Stimulated activated naive CD8-positive, alpha-beta T cell treated with anti-CD3 and anti-CD28 coated beads, Interleukin-15, Interleukin-2, amounts not matched to agents 100 ng/mL and 50 ng/mL, for 24 hours (primary cell): Measurements from ENCODE around the gene ZFP36L1.

Source experiments
- H3K27ac Mint-ChIP-seq: one replicate; pipeline ENCODE4 v1.8.0; 2021; ENCODE audit warnings: mild to moderate bottlenecking, mixed read lengths
- H3K27me3 Mint-ChIP-seq: one replicate; pipeline ENCODE4 v1.8.0; 2021; ENCODE audit warnings: mixed read lengths
- H3K36me3 Mint-ChIP-seq: one replicate; pipeline ENCODE4 v1.8.0; 2021; ENCODE audit warnings: low read depth, mixed read lengths
- H3K4me1 Mint-ChIP-seq: one replicate; pipeline ENCODE4 v1.8.0; 2021; ENCODE audit warnings: low read depth, mixed read lengths
- H3K4me3 Mint-ChIP-seq: one replicate; pipeline ENCODE4 v1.8.0; 2021; ENCODE audit warnings: mild to moderate bottlenecking, mixed read lengths
- H3K9me3 Mint-ChIP-seq: one replicate; pipeline ENCODE4 v1.8.0; 2021; ENCODE audit warnings: mixed read lengths

The ZFP36L1 gene

GRCh38 chr14:68820536-68820935 is 27.7 kb upstream of the ZFP36L1 start:
- no peak overlapping the region for H3K4me3 Mint-ChIP-seq
- no peaks in the 10 kb centered on the region for H3K9me3 Mint-ChIP-seq
- H3K36me3 Mint-ChIP-seq: no peaks in the 10 kb centered on the region
- peak overlapping the region; percentile 74 for H3K27ac Mint-ChIP-seq
- peaks cover 72% of the 10 kb centered on the region for H3K4me1 Mint-ChIP-seq
- no peaks in the 10 kb centered on the region for H3K27me3 Mint-ChIP-seq

DNA sequence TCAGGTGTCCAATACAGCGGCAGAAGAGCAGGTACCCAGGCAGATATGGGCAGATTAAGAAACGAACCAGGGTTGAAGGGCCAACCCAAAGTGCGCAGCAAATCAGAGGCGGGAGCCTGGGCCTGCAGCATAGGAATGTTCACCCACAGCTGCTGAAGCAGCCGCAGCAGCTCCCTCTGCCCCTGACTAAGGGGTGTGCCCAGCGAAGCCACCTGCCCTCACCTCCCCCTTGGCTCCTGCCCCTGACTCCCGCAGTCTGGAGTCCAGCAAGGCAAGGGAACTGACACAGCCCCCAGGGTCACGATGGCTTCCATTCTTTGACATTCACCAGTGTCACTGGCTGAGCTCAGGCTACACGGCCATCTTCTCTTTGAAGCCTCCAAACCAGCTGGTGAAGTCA is 27.3 kb upstream of the ZFP36L1 start:
- peaks cover 76% of the 10 kb centered on the region for H3K4me1 Mint-ChIP-seq
- H3K27me3 Mint-ChIP-seq: no peaks in the 10 kb centered on the region
- no peak overlapping the region for H3K4me3 Mint-ChIP-seq
- no peaks in the 10 kb centered on the region for H3K36me3 Mint-ChIP-seq
- H3K9me3 Mint-ChIP-seq: no peaks in the 10 kb centered on the region
- H3K27ac Mint-ChIP-seq: peak overlapping the region; percentile 78

DNA sequence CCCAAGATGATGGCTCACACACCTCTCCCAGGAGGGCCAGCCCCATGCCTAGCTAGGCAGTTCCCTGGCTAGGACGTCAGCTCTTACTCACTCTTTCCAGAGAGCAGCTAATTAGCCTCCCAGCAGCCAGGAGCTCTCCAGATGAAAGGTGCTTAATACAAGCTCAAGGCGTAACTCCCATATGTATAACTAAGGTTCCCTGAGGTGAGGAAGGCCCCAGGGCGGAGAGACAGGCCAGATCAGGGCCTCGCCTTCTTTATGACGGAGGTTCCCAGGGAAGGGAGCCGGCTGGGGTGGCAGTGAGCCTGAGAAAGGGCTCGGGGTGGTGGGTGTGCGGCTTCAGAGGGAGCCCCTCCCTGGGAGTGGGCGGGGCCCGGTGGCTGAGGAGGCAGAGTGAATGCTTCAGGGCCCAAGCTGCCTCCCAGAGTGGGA is 26.4 kb upstream of the ZFP36L1 start:
- Mint-ChIP-seq H3K36me3 (no peaks in the 10 kb centered on the region), H3K9me3 (no peaks in the 10 kb centered on the region), H3K4me3 (no peak overlapping the region), H3K4me1 (peaks cover 77% of the 10 kb centered on the region), H3K27me3 (no peaks in the 10 kb centered on the region), H3K27ac (peak overlapping the region; percentile 58)

GRCh38 chr14:68817506-68818212 is 24.8 kb upstream of the ZFP36L1 start:
- no peaks in the 10 kb centered on the region for H3K36me3 Mint-ChIP-seq
- H3K27me3 Mint-ChIP-seq: no peaks in the 10 kb centered on the region
- H3K4me3 Mint-ChIP-seq: no peak overlapping the region
- H3K27ac Mint-ChIP-seq: peak overlapping the region; percentile 69
- H3K4me1 Mint-ChIP-seq: peaks cover 84% of the 10 kb centered on the region
- H3K9me3 Mint-ChIP-seq: no peaks in the 10 kb centered on the region

DNA sequence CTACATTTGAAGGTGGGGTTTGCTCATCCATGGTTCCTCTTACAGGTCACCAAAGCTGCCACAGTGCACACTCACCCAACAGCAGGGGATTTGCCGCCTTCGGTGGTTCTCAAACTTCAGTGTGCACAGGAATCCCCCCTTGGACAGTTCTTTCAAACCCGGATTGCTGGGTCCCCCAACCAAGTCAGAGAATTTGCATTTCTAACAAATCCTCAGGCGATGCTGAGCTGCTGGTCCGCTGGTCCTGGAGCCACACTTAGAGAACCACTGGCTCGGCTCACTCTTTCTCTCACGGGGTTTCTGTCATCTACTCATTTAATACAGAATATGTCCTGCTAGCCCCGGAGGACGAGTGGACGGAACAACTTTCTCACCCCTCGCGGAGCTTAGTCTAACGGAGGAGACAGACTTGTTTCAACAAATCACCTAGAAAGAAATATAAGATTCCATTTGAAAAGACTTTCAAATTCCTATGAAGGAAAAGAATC is 24.1 kb upstream of the ZFP36L1 start:
- peak overlapping the region; percentile 77 for H3K4me3 Mint-ChIP-seq
- no peaks in the 10 kb centered on the region for H3K27me3 Mint-ChIP-seq
- no peaks in the 10 kb centered on the region for H3K36me3 Mint-ChIP-seq
- H3K4me1 Mint-ChIP-seq: peaks cover 84% of the 10 kb centered on the region
- no peaks in the 10 kb centered on the region for H3K9me3 Mint-ChIP-seq
- peak overlapping the region; percentile 69 for H3K27ac Mint-ChIP-seq

DNA sequence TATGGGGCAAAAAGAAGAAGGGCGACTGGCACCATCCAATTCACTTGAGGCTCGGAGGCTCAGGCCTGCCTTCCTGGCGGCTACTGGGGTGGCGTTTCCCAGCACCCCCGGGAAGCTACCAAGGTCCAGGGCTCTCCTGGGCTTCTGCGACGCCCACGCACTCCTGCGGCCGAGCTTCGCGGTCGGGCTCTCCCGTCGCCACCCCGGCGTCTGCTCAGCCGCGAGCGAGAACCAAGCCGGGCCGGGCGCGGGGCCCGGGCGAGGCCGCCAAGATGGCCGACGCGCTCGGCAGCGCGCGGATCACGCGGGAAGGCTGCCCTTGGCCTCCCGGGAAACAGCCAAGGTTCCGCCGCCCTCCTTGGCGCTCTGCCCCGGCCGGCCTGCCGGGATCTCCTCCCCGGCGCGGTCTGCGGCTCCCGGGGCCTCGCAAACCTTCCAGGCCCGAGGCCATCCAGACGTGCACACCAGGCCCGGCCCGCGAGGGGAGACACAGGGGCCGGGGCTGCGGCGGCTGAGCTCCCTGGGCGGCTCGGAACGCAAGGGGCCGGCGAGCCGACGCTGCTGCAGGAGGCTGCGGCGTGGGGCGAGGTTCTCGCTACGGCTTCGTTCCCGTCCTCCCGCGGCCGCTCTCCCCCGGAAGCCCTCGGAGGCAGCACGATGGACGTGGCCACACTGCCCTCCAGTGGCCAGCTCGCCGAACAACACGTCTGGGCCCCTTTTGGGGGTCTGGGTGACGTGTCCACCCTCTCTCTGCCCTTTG is 23.5 kb upstream of the ZFP36L1 start:
- H3K36me3 Mint-ChIP-seq: no peaks in the 10 kb centered on the region
- peaks cover 80% of the 10 kb centered on the region for H3K4me1 Mint-ChIP-seq
- H3K27ac Mint-ChIP-seq: peak overlapping the region; percentile 96
- H3K27me3 Mint-ChIP-seq: no peaks in the 10 kb centered on the region
- peak overlapping the region; percentile 85 for H3K4me3 Mint-ChIP-seq
- H3K9me3 Mint-ChIP-seq: no peaks in the 10 kb centered on the region

DNA sequence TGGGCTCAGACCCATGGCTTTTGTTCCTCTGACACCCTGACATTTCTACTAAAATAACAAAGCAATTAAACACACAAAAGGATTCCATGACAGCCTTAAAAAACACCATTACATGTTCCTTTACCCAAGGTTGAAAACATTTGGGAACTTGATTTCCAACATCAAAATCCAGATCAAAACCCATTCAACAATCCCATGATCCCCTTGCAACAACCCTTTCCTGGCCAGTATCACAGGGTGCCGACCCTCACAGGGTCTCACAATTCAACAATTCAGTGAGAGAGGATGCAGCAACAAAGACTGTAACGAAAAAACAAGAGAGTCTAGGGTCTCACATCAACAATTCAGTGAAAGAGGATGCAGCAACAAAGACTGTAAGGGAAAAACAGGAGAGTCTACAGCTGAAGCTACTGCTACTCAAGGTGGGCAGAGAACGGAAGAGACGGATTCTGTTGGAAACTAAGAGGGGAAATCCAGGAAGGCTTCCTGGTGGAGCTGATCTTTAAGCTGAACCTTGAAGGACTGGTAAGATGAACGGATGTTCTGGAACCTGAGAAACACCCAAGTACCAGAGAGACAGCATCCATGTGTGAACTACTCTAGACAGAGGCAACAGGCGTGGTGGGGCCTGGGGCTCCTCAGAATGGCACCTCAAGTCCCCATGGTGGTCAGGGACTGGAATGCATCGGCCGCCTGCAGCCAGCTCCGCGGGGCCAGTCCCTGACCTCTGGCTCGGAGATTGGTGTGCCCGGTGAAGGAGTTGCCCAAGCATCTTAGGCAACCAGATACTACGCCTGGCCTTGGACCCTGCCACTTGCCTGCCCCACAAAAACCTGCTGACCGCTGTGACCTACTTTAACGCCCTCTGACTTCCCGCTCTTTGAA is 22.7 kb upstream of the ZFP36L1 start:
- H3K27me3 Mint-ChIP-seq: no peaks in the 10 kb centered on the region
- H3K27ac Mint-ChIP-seq: peak overlapping the region; percentile 96
- H3K9me3 Mint-ChIP-seq: no peaks in the 10 kb centered on the region
- no peaks in the 10 kb centered on the region for H3K36me3 Mint-ChIP-seq
- H3K4me3 Mint-ChIP-seq: peak overlapping the region; percentile 85
- peaks cover 79% of the 10 kb centered on the region for H3K4me1 Mint-ChIP-seq

GRCh38 chr14:68814539-68815297 is 21.9 kb upstream of the ZFP36L1 start:
- Mint-ChIP-seq H3K27ac (peak overlapping the region; percentile 96), H3K4me1 (peaks cover 76% of the 10 kb centered on the region), H3K4me3 (peak overlapping the region; percentile 85), H3K36me3 (no peaks in the 10 kb centered on the region), H3K9me3 (no peaks in the 10 kb centered on the region), H3K27me3 (no peaks in the 10 kb centered on the region)

GRCh38 chr14:68814238-68814538 is 21.3 kb upstream of the ZFP36L1 start:
- Mint-ChIP-seq H3K4me3 (peak overlapping the region; percentile 85), H3K36me3 (no peaks in the 10 kb centered on the region), H3K27ac (peak overlapping the region; percentile 96), H3K9me3 (no peaks in the 10 kb centered on the region), H3K4me1 (peaks cover 72% of the 10 kb centered on the region), H3K27me3 (no peaks in the 10 kb centered on the region)

DNA sequence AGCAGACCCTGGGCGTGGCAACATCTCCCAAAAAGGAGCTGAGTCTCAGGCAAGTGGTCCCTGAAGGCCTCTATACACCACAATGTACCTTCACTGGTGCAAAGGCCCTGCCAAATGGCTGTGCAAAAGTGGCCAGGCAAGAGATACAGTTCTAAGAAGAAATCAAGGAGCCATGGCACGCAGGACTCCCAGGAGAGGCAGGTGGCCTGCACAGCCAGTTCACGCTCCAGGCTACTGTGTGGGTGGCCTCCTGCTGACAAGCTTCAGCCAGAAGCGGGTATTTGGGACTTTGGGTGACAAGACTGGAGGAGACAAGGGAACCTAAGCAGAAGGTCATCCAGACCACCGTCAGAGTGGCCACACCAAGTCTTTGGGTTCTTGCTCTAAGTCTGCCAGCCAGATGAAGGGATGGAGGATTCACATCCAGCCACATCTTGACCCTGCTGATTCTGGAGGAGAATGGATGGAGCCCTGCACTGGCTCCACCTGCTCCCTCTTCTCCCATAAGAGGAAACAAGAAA is 20.5 kb upstream of the ZFP36L1 start:
- Mint-ChIP-seq H3K27ac (peak overlapping the region; percentile 96), H3K4me1 (peaks cover 71% of the 10 kb centered on the region), H3K4me3 (no peak overlapping the region)

DNA sequence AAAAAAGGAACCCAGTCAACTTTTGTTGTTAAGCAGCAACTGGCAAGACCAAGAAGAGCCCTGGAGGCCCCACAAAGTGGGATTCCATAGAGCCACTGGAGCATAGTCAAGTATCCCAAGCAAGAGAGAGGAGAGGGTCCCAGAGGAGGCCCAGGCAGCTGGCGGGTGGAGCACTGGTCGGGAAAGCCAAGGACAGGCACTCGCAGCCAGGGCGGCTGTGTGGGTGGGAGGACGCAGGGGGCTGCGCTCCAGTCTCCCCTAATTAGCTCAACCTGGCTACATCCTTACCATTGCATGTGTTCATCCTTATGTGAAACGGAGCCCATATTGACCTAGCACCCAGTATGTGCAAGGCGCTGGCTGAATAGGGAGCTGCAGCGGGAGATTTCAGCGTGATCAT is 18.3 kb upstream of the ZFP36L1 start:
- H3K9me3 Mint-ChIP-seq: no peaks in the 10 kb centered on the region
- no peak overlapping the region for H3K27ac Mint-ChIP-seq
- H3K4me3 Mint-ChIP-seq: no peak overlapping the region
- H3K36me3 Mint-ChIP-seq: no peaks in the 10 kb centered on the region
- no peaks in the 10 kb centered on the region for H3K27me3 Mint-ChIP-seq
- H3K4me1 Mint-ChIP-seq: peaks cover 76% of the 10 kb centered on the region

More for the DNA sequence above, 20.5 kb upstream of the ZFP36L1 start:
- no peaks in the 10 kb centered on the region for H3K27me3 Mint-ChIP-seq
- H3K9me3 Mint-ChIP-seq: no peaks in the 10 kb centered on the region
- no peaks in the 10 kb centered on the region for H3K36me3 Mint-ChIP-seq

DNA sequence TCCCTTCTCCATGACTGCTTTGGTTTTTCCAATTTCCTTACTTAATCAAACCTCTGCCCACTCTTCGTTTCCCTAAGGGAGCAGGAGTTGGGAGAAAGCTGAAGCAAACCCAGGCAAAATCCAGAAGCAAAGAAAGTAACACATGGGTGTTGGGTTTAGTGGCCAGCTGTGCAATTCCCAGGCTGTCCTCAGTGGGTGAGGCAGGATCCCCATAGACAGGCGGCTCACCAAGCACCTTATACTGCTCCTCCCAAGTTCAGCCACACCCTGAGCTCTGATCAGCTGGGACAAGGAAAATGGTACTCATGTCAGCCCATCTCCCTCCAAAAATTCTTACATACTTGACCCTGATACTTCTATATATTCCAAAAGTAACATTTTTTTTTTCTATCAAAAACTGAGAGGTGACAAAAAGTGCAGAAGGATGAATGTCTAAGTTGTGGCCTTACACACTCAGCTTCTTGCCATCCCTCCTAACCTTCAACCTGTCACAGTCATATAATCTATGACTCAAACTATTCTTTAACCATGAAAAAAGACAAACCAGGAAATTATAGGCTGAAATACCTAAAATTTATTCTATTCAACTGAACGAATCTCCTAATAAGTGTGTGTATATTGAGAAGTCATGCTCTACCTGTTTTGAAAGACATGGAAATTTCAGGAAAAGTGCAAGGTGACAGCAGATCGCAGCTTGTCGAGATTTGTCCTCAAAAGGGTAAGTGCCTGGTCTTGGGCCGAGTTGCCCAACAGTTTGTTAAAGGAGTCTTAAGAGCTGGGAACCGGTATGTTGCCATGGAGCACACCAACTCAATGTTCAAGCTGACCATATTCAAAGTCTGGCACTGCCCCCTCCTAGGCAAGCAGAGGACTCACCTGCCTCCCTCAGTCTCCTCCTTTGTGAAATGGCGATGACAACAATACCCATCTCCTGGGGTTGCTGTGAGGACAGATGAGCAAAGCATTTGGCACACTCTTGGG is 17.6 kb upstream of the ZFP36L1 start:
- Mint-ChIP-seq H3K27me3 (no peaks in the 10 kb centered on the region), H3K4me1 (peaks cover 75% of the 10 kb centered on the region), H3K27ac (no peak overlapping the region), H3K4me3 (no peak overlapping the region), H3K36me3 (no peaks in the 10 kb centered on the region), H3K9me3 (no peaks in the 10 kb centered on the region)

DNA sequence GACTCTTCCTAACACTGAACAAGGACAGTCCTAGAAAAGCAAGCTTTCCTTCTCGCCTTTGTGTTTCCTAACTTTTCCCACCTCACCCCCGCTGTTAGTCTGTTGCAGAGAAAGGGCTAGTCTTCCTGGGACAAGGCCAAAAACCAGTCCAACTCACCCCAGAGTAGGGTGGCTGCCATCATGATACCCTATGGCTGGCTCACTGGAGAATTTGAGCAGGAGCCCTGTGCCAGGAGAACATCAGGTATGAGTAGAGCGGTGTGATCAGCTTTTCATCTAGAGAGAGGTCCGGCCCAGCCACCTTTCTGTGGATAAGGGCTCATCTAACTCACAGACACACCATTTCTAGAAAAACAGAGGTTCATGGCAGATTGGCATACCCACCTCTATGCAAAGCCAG is 16.7 kb upstream of the ZFP36L1 start:
- no peak overlapping the region for H3K27ac Mint-ChIP-seq
- no peaks in the 10 kb centered on the region for H3K27me3 Mint-ChIP-seq
- H3K9me3 Mint-ChIP-seq: no peaks in the 10 kb centered on the region
- peaks cover 74% of the 10 kb centered on the region for H3K4me1 Mint-ChIP-seq
- peaks cover 4% of the 10 kb centered on the region for H3K36me3 Mint-ChIP-seq
- no peak overlapping the region for H3K4me3 Mint-ChIP-seq
